Natural killer cell treated with Interleukin-12 subunit alpha and Interleukin-12 subunit beta and Interleukin-15 and Interleukin-18, amount 100 ng/mL, for 72 hours (primary cell): Measurements from ENCODE around the gene ART4. TPM values are rescaled to one million over a fixed set of nuclear protein-coding genes. Genes with fewer than 3 reads are reported as not detected.

ENCODE experiments used
- ATAC-seq, 2 donors: fragments of 150-1000 bp; cut with Tn5 transposase in 1 of 2; sonication (Bioruptor Pico), chemical (Tn5 transposase) in 1 of 2; 2 replicates each; pipeline ENCODE4 v1.10.0; 2021
- DNase-seq: peaks from one replicate; pipeline ENCODE4 v3.0.0; 2022; ENCODE audit warnings: low spot score
- H3K27ac Mint-ChIP-seq, 2 donors: 1 replicate in 1 of 2; 2 replicates in 1 of 2; pipeline ENCODE4 v1.8.0; 2022; ENCODE audit warnings: mixed read lengths in 2 of 2, mild to moderate bottlenecking in 1 of 2, moderate library complexity in 1 of 2
- H3K27me3 Mint-ChIP-seq, 2 donors: 1 replicate in 1 of 2; 2 replicates in 1 of 2; pipeline ENCODE4 v1.8.0; 2022; ENCODE audit warnings: mixed read lengths in 2 of 2
- H3K36me3 Mint-ChIP-seq: one replicate; pipeline ENCODE4 v1.8.0; 2022; ENCODE audit warnings: mixed read lengths
- H3K4me1 Mint-ChIP-seq, 2 donors: 1 replicate in 1 of 2; 2 replicates in 1 of 2; pipeline ENCODE4 v1.8.0; 2022; ENCODE audit warnings: low read depth in 2 of 2, mixed read lengths in 2 of 2, mild to moderate bottlenecking in 1 of 2
- H3K4me3 Mint-ChIP-seq: one replicate; pipeline ENCODE4 v1.8.0; 2022; ENCODE audit warnings: mixed read lengths
- H3K9me3 Mint-ChIP-seq: 2 replicates; pipeline ENCODE4 v1.8.0; 2022; ENCODE audit warnings: mixed read lengths
- total RNA-seq, 2 donors: library from RNA; stranded (reverse); gene quantifications; one replicate each; pipeline ENCODE4 v1.2.3, GENCODE V29; 2022

Gene ART4
- total RNA-seq, 2 donors from 2014 or later: not detected

GRCh38 chr12:14844401-14844800 is 1.1 kb upstream of the ART4 start:
- Mint-ChIP-seq H3K4me1 (peaks cover 3 to 5% of the 10 kb centered on the region in 2 donors), H3K27me3 (peaks cover 9 to 13% of the 10 kb centered on the region in 2 donors), H3K4me3 (no peak overlapping the region), H3K27ac (no peak overlapping the region), H3K9me3 (no peaks in the 10 kb centered on the region), H3K36me3 (no peaks in the 10 kb centered on the region)
- no peak for ATAC-seq
- no peak for DNase-seq

DNA sequence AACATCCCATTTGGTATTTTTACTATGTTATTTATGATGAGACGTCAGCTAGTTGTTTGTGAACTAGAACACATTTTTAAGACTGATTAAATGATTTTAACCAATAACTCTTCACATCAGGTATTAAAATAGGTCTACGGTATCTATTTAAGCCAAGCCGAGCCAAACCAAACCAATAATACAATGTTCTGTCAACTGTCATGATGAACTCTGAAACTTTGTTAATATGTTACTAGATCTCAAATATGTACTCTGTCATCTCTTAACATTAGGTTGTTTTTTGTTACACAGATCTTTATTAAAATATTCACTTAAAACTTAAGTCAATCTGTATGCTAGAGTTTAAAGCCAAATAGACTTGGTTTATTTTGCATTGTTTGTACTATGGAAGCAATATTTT is 1.0 kb downstream of the ART4 start:
- no peak for DNase-seq

DNA sequence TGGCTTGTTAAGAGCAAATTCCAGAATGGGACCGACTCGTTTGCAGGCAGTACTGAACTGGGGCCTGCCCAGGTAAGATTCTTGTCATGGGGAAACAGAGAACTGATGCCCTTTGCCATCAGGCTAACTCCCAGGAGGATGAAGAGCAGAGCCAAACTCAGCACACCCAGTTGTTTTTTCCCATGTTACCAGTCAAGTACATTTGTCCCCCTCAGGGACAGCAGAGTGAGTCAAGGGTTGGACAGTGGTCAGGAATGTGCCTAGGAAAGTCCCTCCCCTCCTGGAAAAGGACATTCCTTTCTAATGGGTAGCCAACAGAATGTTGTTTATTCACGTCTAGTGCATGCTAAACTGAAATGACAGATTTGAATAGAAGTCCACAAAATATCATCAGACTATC is 1.6 kb downstream of the ART4 start:
- no peak overlapping the region for H3K4me3 Mint-ChIP-seq
- ATAC-seq (no peak), DNase-seq (no peak)
- H3K4me1 Mint-ChIP-seq: peaks cover 3 to 5% of the 10 kb centered on the region in 2 donors
- no peaks in the 10 kb centered on the region for H3K36me3 Mint-ChIP-seq
- no peaks in the 10 kb centered on the region for H3K9me3 Mint-ChIP-seq
- H3K27me3 Mint-ChIP-seq: peaks cover 17 to 20% of the 10 kb centered on the region in 2 donors
- no peak overlapping the region for H3K27ac Mint-ChIP-seq

More for the DNA sequence above, 1.0 kb downstream of the ART4 start:
- Mint-ChIP-seq H3K4me1 (peaks cover 3 to 5% of the 10 kb centered on the region in 2 donors), H3K9me3 (no peaks in the 10 kb centered on the region), H3K27me3 (peaks cover 17 to 20% of the 10 kb centered on the region in 2 donors), H3K4me3 (no peak overlapping the region), H3K27ac (no peak overlapping the region), H3K36me3 (no peaks in the 10 kb centered on the region)
- ATAC-seq: no peak

DNA sequence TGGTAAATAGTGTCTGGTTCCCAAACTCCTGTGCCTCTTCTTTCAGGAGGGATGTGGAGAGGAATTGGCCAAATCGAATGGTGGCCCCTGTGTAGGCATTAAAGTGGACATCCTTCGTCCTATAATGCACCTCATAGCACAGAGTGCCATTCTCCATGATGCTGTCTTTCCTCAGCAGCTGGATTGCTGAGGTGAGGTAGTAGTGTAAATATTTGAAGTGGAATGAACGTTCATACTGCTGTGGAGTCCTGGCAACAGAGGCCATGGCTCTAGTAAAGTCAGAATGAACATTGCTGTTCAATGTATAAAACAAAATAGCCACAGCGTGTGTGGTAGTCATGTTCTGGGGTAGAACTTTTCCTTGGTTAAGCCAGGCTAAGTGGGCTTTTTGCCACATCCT is 2.7 kb downstream of the ART4 start:
- no peaks in the 10 kb centered on the region for H3K36me3 Mint-ChIP-seq
- no peaks in the 10 kb centered on the region for H3K9me3 Mint-ChIP-seq
- peaks cover 17 to 22% of the 10 kb centered on the region in 2 donors for H3K27me3 Mint-ChIP-seq
- no peak overlapping the region for H3K27ac Mint-ChIP-seq
- H3K4me3 Mint-ChIP-seq: no peak overlapping the region
- peaks cover 3 to 5% of the 10 kb centered on the region in 2 donors for H3K4me1 Mint-ChIP-seq
- ATAC-seq: no peak
- no peak for DNase-seq

DNA sequence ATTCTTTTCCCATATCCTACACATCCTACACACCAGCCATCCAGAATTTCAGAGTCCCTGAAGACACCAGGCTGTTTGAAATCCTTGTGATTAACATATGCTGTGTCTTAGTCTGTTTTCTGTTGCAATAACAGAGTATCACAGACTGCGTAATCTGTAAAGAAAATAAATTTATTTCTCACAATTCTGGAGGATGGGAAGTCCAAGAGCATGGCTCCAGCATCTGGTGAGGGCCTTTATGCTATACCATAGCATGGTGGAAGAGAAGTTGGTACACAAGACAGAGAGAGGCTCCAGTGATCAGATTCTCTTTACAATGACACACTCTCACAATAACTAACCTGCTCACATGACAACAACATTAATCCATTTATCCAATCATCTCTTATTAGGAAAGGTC is 4.1 kb downstream of the ART4 start:
- no peak for DNase-seq
- Mint-ChIP-seq H3K9me3 (no peaks in the 10 kb centered on the region), H3K4me3 (no peak overlapping the region), H3K36me3 (no peaks in the 10 kb centered on the region), H3K4me1 (no peaks in the 10 kb centered on the region), H3K27me3 (peaks cover 27 to 28% of the 10 kb centered on the region in 2 donors), H3K27ac (no peak overlapping the region)
- ATAC-seq: no peak

DNA sequence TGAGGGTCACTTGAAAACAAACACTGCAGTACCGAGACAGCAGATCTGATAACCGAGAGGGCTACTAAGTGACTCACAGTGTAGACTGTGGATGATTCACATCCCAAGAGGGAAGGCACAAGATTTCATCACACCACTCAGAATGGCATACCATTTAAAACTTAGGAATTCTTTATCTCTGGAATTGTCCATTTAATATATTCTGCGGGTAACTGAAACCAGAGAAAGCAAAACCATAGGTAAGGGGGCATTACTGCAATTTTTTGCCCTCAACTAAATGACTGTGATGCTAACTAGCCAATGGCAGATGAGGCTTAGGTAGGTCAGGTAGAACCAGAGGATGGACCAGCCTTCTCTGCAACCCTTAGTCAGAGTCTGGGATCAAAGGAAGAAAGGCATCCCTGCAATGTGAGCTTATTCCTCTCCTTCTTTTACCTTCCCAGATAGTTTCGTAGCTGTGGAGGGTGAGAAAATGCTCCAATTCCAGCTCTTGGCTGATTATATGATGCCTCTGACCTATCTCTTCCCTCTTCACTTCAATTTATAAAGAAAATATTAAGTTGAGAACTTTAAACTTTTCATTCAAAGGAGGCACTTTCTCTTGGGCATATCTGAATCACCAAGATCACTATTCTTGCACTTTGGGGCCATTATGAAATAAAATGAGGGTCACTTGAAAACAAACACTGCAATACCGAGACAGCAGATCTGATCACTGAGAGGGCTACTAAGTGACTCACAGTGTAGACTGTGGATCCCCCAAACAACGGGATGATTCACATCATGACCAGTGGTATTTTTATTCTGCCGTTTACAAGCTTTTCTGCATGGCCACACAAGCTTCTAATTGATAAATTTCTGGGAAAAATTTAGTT is 6.8 kb downstream of the ART4 start:
- Mint-ChIP-seq H3K27ac (no peak overlapping the region), H3K4me3 (no peak overlapping the region), H3K36me3 (no peaks in the 10 kb centered on the region), H3K4me1 (no peaks in the 10 kb centered on the region), H3K9me3 (no peaks in the 10 kb centered on the region), H3K27me3 (peaks cover 39 to 51% of the 10 kb centered on the region in 2 donors)
- ATAC-seq (peak in 1 of 2 donors; percentile 44), DNase-seq (no peak)

DNA sequence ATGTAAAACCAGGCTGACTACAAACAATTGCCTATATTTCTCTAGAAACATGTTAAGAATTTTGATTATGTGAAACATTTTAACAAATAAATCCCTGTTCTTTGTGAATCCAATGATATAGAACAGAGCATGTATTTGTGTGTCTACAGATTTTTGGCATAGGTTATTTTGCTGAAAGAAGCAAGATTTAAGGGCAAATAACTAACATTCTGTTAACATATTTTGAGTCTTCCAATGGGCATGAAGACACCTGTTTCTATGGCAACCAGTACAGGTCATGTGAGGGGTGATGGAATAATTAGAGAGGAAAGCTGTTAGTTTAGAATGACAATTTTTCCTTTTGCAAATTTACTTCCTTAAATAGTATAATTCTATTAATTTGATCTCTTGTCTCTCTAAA is 8.8 kb downstream of the ART4 start:
- no peak for DNase-seq
- H3K4me3 Mint-ChIP-seq: no peak overlapping the region
- no peak for ATAC-seq
- no peak overlapping the region for H3K27ac Mint-ChIP-seq
- H3K9me3 Mint-ChIP-seq: no peaks in the 10 kb centered on the region
- peaks cover 31 to 46% of the 10 kb centered on the region in 2 donors for H3K27me3 Mint-ChIP-seq
- no peaks in the 10 kb centered on the region for H3K36me3 Mint-ChIP-seq
- no peaks in the 10 kb centered on the region for H3K4me1 Mint-ChIP-seq

GRCh38 chr12:14833952-14834351 is 9.4 kb downstream of the ART4 start:
- H3K27ac Mint-ChIP-seq: no peak overlapping the region
- H3K4me3 Mint-ChIP-seq: no peak overlapping the region
- no peak for DNase-seq
- no peaks in the 10 kb centered on the region for H3K9me3 Mint-ChIP-seq
- no peak for ATAC-seq
- H3K27me3 Mint-ChIP-seq: peaks cover 25 to 41% of the 10 kb centered on the region in 2 donors
- no peaks in the 10 kb centered on the region for H3K4me1 Mint-ChIP-seq
- no peaks in the 10 kb centered on the region for H3K36me3 Mint-ChIP-seq

GRCh38 chr12:14833336-14833735 is 10.0 kb downstream of the ART4 start:
- no peaks in the 10 kb centered on the region for H3K4me1 Mint-ChIP-seq

GRCh38 chr12:14828892-14829291 is 14.4 kb downstream of the ART4 start:
- no peaks in the 10 kb centered on the region for H3K36me3 Mint-ChIP-seq
- H3K27me3 Mint-ChIP-seq: peaks cover 14 to 23% of the 10 kb centered on the region in 2 donors
- H3K27ac Mint-ChIP-seq: no peak overlapping the region
- H3K4me1 Mint-ChIP-seq: no peaks in the 10 kb centered on the region
- DNase-seq (no peak), ATAC-seq (no peak)
- H3K4me3 Mint-ChIP-seq: no peak overlapping the region
- no peaks in the 10 kb centered on the region for H3K9me3 Mint-ChIP-seq

More at GRCh38 chr12:14833336-14833735, 10.0 kb downstream of the ART4 start:
- Mint-ChIP-seq H3K9me3 (no peaks in the 10 kb centered on the region), H3K4me3 (no peak overlapping the region), H3K27me3 (peaks cover 23 to 38% of the 10 kb centered on the region in 2 donors), H3K27ac (no peak overlapping the region), H3K36me3 (no peaks in the 10 kb centered on the region)
- DNase-seq: no peak
- no peak for ATAC-seq

DNA sequence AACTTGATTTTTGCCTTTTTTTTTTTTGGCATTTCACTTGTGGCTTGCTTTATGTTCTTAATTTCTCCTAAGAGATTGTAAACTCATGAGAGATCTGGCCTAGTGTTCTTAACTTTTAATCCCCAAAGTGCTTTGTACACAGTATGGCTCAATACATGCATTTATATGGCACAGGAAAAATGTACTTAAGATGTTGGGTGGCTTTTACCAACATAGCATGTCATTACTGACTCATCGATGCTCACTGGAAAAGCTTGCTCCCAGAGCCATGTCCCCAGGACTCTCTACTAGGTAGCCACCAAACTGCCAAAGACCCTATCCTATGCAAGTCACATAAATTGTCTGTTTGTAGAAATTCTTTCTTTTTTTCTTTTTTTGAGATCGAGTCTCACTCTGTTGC is 16.3 kb downstream of the ART4 start:
- Mint-ChIP-seq H3K4me3 (no peak overlapping the region), H3K27ac (no peak overlapping the region), H3K4me1 (no peaks in the 10 kb centered on the region), H3K27me3 (peaks cover 9% of the 10 kb centered on the region in 2 donors), H3K9me3 (no peaks in the 10 kb centered on the region), H3K36me3 (no peaks in the 10 kb centered on the region)
- ATAC-seq: no peak
- DNase-seq: no peak

GRCh38 chr12:14826491-14826890 is 16.8 kb downstream of the ART4 start:
- Mint-ChIP-seq H3K27ac (no peak overlapping the region), H3K4me1 (no peaks in the 10 kb centered on the region), H3K27me3 (peaks cover 4 to 5% of the 10 kb centered on the region in 2 donors), H3K4me3 (no peak overlapping the region), H3K9me3 (no peaks in the 10 kb centered on the region), H3K36me3 (no peaks in the 10 kb centered on the region)
- no peak for ATAC-seq
- DNase-seq: no peak

GRCh38 chr12:14825256-14825655 is 18.1 kb downstream of the ART4 start:
- H3K9me3 Mint-ChIP-seq: no peaks in the 10 kb centered on the region
- H3K4me1 Mint-ChIP-seq: no peaks in the 10 kb centered on the region
- DNase-seq (no peak), ATAC-seq (no peak)
- H3K27me3 Mint-ChIP-seq: peaks cover 3 to 6% of the 10 kb centered on the region in 2 donors
- no peak overlapping the region for H3K4me3 Mint-ChIP-seq
- no peaks in the 10 kb centered on the region for H3K36me3 Mint-ChIP-seq
- H3K27ac Mint-ChIP-seq: no peak overlapping the region

DNA sequence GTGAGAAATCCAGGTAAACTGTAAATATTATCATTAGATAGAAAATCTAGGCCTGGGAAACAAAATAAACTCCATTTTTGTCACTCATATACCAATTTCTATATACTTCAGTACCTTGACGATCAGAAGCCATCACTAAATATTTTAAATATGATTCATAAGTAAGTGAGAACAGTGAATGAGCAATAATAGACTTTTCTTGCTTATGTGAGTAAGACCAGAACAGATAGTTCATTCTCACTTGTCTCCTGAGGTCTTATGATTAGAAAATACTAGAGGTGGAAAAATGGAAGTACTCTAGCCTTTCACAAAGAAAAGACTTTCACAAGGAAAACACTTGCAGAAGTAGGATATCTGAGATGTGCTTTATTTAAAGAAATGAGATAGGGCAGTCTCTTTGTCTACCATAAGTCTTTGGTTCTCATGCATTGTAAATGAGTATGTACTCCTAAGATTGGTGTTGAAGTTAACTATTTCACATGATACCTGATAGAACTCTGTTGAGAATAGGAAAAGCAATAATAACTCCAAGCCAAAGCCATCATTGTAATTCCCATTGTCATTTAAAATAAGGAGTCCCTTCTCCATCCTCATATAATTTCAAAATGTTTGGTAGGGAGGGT is 19.2 kb downstream of the ART4 start:
- Mint-ChIP-seq H3K4me3 (no peak overlapping the region), H3K27ac (no peak overlapping the region), H3K27me3 (peaks cover 3 to 6% of the 10 kb centered on the region in 2 donors), H3K36me3 (no peaks in the 10 kb centered on the region), H3K9me3 (no peaks in the 10 kb centered on the region), H3K4me1 (no peaks in the 10 kb centered on the region)
- DNase-seq (no peak), ATAC-seq (peak in 1 of 2 donors; percentile 49)
